GM21529 (cell line): ENCODE results near the gene EME2.
"Not testable (repeated sequence)": the region's sequence is repeated elsewhere in the genome, so short reads cannot be mapped to it uniquely, and the experiment has no call there.

Source experiments
- ATAC-seq: cut with Tn5 transposase; IDR thresholded peaks from one replicate; pipeline ENCODE4 v1.9.1; 2021; ENCODE audit not compliant: unreplicated experiment

The EME2 gene, protein sequence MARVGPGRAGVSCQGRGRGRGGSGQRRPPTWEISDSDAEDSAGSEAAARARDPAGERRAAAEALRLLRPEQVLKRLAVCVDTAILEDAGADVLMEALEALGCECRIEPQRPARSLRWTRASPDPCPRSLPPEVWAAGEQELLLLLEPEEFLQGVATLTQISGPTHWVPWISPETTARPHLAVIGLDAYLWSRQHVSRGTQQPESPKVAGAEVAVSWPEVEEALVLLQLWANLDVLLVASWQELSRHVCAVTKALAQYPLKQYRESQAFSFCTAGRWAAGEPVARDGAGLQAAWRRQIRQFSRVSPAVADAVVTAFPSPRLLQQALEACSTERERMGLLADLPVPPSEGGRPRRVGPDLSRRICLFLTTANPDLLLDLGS

DNA sequence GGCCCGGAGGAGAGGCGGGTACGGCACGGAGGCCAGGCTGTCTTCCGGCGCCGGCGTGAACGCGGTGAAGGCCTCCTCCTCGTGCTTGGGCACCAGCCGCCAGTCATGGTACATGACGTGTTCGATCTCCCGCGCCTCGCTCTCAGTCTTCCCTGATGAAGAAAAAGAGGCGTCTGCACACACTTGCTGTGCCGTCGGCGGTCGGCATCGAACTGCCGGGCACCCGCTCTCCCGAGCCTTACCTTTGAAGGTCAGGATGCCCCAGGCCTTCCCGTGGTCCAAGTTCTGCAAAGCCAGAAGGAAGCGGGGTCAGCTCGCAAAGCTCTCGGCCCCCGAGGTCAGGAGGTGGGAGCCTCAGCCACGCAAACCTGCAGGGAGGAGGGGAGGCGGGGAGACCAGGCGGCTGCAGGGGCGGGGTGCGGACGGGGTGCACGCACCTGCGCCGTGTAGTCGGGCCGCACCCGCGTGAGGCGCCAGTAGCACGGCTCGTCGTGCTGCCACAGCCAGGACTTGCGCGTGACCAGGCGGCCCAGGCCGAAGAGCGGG, at the start of gene EME2:
EME2 (plus strand) TSS at position 449 of the 546 bp plus-strand sequence. CDS start 418 bp downstream, outside the sequence.
- ATAC-seq = no peak

DNA sequence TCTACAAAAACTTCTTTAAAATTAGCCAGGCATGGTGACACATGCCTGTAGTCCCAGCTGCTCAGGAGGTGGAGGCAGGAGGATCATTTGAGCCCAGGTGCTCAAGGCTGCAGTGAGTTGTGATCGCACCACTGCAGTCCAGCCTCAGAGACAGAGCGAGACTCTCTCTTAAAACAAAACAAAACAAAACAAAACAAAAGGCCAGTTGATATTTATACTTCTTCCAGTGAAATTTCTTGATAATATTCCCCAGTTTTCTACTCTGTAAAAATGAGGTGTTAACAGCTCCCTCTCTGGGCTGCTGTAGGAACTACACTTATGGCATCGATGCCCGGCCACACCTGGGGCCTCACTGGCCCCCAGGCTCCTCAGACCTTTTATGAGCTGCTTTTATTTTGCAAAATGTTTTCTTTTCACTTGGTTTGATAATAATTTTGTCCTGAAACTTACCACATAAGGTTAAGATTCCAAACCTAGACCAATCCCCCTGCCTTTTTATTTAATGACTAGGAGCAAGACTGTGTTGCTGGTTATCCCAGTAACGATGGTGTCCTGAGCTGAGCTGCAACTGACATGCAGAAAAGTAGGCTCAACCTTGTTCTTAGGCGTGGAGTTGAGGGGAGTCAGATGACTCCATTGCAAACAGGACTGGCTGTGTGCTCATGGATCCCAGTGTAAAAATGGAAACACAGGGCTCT, 49.0 kb upstream of the EME2 start:
- no peak for ATAC-seq

DNA sequence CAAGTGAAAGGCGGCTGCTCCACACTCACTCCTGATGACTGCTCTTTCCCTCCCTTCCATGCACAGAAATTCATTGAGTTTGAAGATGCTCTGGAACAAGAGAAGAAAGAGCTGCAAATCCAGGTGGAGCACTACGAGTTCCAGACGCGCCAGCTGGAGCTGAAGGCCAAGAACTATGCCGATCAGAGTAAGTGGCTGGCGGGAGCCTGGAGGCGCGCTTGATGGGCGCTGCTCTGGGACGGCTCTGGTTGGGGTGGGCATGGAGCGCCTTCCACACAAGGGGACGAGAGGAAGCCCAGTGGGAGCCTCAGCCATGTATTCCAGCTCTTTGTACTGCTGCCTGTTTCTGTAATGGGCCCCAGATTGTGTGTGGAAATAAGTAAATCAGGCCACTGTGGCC, 48.1 kb upstream of the EME2 start:
- no peak for ATAC-seq

DNA sequence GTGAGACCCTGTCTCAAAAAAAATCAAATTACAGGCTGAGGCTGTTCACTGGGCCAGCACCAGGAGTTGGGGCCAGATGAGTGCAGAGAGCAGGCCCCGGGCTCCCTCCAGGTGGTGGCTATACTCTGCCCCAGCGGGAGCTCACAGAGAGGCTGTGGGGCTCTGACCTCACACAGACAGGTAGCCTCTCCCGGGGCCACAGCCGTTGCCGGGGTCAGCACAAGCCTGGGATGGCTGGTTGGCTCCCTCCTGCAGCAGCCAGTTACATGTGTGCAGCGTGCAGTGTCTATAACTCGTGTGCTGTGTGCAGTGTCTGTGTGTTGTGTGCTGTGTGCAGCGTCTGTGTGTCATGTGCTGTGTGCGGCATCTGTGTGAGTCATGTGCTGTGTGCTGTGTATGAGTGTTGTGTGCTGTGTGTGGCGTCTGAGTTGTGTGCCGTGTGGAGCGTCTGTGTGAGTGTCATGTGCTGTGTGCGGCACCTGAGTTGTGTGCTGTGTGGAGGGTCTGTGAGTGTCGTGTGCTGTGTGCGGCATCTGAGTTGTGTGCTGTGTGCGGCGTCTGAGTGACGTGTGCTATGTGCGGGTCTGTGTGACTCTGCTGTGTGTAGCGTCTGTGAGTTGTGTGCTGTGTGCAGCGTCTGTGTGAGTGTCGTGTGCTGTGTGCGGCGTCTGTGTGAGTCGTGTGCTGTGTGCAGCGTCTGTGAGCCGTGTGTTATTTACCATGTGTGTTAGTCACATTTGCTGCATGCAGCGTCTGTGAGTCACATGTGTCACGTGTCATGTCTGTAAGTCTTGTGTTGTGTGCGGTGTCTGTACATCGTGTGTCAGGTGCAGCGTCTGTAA, 45.7 kb upstream of the EME2 start:
- ATAC-seq = no peak

DNA sequence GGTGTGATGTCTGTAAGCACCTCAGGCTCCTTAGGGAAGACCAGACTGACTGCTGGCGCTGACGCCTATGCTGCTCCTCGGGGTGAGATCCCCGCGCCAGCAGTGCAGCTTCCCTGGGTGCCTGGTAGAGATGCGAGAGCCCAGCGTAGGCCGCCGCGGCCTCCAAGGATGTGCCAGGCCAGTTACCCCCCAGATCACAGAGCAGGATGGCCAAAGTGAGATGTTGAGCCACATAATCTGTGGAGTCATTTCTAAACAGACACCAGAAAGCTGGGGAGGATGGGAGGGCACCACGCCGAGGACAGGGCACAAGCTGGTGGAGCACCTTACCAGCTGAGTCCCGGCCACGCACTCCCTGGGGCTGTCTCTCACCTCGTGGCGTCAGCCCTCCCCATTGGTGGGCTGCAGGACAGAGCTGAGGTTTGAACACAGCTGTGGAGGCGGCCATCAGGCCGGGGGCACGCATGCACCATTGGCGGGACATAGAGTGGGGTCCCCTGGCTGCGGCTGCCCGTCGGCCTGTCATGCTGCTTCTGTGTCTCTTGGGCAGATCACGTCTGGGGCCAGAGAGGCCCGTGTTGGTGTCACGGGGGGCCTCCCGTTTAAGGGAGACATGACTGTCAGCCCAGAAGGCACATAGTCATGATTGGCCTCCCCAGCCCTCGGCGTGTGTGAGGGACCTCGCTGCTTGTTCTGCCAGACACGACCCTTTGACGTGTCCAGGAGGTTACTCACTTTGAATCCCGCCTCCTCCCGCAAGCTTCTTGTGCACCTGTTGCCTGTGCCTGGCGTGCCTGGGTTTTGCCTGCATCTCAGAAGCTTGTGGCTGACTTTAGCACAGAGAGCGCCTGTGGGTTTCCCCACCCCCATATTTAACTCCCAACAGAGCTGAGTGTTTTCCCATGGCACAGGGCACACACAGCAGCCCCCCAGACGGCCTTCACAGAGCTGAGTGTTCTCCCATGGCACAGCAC, 44.7 kb upstream of the EME2 start:
- no peak for ATAC-seq

DNA sequence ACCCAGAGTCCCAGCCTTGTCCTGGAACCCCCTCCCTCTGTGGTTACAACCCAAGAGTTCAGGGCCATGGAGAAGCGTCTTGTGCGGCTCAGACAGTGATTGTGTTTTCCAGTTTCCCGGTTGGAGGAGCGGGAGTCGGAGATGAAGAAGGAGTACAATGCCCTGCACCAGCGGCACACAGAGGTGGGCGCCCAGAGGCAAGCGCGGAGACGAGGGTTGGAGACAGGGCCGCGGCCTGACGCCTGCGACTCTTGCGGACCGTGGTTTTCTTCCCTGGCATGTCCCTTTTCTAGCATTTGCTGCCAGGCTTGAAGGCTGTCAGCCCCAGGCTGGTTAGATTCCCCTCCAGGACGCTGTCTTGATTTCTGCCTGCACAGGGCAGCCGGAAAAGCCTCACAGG, 43.6 kb upstream of the EME2 start:
- no peak for ATAC-seq

DNA sequence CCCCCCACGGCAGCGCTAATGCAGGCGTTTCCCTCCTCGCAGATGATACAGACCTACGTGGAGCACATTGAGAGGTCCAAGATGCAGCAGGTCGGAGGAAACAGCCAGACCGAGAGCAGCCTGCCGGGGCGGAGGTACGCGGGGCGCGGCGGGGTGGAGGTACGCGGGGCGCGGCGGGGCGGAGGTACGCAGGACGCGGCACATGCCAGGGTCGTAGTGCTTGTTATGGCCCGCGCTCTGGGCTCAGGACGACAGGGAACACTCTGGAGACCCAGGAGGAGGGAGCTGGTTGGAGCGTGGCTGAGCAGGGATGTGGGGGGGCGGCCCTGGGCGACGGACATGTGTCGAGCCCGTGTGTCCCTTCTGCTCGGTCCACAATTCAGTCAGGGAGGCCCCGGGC, 43.2 kb upstream of the EME2 start:
- ATAC-seq = no peak

DNA sequence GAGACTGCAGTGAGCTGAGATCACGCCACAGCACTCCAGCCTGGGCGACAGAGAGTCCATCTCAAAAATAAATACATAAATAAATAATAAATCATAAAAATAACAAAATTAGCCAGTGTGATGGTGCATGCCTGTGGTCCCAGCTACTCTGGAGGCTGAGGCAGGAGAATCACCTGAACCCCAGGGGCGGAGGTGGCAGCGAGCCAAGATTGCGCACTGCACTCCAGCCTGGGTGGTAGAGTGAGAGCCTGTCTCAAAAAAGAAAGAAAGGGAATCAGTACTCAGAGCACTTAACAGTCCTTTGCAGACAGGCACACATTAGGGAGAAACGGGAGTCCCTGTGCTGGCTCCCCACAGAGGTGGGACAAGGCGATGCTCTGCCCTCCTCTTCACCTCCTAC, 41.5 kb upstream of the EME2 start:
- no peak for ATAC-seq

DNA sequence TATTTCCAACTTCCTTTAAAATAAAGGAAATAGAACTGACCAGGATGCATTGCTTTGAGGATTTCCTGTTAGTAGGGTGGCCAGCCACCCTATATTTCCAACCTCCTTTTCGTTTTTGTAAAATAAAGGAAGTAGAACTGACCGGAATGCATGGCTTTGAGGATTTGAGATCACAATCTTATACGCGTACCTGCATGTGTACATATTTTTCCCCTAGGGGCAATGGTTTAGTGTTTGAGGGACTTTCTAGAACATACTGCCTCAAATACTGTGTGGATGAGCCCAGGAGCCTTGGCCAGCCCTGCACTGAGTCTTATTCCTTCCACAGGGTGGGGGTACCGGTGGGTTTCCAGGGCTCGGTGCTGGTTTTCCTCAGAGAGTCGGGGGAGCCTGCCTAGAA, 41.0 kb upstream of the EME2 start:
- ATAC-seq = no peak

DNA sequence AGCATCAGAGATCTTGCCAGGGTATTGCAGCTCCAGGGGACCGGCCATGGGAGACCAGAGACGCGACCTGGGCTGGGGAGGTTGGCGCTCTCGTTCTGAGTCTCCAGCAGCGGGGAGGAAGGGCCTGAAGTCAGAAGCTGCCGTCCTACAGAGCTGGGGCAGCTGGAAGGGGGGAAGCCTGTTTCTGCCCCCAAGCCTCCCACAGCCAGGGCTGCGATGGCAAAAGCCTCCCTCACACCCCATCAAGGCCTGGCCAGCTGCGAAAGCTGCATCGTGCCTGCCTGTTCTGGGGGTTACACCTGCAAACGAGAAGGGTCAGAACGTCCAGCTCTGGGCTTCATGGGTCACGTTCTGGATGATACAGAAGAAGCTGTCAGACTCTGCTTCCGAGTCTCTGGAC, 40.5 kb upstream of the EME2 start:
- ATAC-seq = no peak

DNA sequence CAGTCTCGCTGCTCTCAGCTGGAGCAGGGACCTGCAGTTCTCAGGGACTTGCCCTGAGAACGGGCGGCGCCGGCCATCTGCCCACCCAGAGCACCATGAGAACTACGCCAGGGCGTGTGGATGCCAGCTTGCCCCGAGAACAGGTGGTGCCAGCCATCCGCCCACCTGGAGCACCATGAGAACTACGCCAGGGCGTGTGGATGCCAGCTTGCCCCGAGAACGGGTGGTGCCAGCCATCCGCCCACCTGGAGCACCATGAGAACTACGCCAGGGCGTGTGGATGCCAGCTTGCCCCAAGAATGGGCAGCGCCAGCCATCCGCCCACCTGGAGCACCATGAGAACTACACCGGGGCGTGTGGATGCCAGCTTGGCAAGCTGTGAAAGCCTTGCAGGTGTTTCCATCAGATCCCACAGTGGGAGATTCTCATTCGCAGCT, 40.0 kb upstream of the EME2 start:
- not testable (repeated sequence) for ATAC-seq

DNA sequence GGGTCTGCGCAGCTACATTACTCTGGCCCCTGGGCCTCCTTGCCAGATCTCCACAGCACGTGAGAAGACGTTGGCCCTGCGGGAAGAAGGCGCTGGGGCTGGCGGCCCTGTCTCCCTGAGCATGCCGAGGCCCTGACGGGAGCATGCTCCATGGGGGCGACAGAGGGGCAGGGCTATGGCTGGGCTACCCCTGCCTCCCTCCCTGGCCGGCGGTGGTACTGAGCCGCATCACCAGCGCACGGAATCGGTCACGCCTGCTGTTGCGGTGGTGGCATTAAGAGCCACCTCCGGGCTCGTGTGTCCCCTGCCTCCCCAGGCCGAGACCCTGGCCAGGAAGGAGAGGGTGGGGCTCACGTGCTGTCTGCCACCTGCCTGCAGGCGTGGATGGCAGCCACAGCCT, 38.5 kb upstream of the EME2 start:
- ATAC-seq = no peak

DNA sequence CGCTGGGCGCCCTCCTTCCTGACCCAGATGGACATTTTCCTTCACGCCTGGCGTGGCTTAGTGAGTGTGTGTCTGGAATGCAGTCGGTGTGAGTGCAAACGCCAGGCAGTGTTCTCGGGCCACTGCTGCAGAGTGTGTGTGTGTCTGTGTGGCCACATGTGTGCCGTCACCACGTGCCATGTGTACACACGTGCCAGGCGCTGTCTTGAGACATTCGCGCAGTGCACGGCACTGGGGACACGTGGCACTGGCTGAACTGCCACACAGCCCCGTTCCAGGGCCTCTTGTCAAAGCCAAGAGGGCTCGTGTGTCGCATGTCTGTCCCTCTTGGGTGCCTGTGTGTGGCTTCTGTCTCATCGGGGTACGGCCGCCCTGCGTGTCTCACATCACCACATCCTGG, 37.8 kb upstream of the EME2 start:
- no peak for ATAC-seq

DNA sequence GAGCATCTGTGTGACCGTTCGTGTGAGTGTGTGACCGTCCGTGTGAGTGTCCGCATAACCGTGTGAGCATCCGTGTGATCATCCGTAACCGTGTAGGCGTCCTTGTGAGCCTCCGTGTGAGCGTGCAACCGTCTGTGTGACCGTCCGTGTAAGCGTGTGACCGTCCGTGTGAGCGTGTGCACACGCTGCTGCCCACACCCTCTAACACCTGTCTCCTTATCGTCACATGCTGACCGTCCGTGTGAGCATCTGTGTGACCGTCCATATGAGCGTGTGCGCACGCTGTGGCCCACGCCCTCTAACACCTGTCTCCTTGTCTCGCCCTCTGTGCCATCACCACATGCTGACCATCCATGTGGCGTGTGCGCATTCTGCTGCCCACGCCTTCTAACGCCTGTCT, 32.4 kb upstream of the EME2 start:
- no peak for ATAC-seq

DNA sequence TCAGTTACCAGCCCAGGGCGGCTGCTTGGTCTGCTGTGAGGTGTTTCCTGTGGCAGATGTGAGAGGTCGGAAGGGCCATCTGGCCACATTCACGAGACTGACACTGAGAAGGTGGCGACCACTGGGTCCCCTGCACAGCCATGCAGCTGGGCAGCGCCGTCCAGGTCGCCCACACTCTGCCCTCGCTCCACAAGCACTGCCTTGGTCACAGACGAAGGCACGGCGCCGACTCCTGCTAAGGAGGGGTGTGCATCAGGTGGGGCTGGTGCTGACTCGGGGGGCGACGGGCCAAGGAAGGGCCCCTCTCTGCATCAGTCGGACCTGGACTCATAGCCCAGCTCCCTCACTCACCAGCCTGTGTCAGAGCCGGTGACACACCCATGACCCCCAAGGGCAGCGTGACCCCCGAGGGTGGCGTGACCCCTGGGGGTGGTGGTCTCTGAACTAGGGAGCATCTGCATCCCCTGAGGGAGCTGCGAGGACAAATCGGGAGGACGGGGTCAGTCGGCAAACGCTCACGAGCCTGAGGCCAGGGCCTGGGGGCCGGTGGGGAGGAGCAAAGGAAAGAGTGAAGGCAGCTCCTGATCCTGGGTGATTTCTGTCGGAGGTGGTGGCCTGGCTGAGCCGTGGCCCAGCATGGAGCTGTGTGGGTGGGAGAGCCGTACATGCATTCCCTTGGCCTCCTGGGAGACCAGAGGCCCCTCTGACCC, 31.7 kb upstream of the EME2 start:
- ATAC-seq = no peak

DNA sequence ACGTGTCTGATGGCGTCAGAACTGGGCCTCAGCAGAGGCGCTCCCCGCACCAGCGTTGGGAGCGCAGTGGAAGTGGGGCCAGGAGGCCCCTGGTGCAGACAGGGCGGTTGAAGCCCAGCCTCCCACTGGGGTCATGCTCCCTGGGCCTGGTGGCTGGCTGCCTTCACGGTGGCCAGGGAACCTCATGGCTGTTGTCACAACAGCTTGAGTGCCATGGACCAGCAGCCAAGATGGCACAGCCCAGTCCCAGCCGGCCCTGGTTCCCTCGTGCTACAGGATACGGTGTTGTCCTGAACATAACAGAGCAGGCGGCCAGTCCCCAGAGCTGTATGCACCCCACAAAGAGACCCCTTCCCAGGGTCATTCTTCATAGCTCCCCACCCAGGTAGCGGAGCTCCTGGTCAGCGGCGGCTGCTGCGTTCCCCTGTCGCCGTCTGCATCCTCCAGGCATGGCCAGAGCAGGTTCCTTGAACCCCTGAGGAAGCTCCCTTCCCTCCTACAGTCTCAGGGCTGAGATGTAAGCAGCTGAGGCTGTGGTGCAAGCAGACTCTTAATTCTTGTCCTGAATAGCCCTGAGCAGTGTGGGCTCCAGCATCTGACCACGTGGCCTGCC, 31.0 kb upstream of the EME2 start:
- ATAC-seq = no peak

DNA sequence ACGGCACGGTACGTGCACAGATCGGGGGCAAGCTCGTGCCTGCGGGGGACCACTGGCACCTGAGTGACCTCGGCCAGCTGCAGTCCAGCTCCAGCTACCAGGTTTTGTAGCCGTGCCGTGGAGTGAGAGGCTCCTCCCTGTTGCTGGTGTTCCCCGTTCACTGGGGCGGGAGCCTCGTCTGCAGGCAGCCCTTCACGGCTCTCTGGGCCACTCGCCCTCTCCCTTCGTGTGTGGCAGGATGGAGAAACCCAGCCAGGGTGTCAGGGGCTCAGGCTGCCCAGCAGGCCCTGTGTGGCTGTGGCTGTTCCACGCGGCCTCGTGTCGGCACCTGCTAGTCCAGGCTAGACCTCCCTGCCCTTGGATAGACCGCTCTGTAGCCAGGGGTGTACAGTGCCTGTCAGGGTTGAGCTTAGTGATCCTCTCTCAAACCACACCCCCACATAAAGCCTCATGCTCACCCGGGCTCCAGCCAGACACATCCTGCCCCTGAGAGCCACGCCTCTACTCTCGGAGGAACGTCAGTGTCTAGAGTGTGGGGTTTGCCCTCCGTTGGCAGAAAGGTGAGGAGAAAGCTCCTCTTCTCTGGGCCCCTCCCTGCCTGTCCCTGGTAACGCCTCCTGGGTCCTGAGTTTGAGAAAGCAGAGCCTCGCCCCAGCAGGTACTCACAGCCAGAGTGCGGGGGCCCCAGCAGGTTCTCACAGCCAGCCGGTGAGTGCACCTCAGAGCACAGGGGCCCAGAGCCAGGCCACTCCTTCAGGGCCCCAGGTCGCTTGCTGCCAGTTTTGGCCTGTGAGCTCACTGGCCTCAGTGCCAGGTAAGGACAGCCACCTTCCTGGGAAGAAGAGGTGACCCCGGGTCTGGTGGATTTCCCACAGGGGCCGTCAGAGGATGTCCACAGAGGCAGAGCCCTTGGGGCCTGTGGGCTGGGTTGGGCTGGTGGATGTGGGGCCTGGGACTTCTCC, 29.0 kb upstream of the EME2 start:
- ATAC-seq = no peak

DNA sequence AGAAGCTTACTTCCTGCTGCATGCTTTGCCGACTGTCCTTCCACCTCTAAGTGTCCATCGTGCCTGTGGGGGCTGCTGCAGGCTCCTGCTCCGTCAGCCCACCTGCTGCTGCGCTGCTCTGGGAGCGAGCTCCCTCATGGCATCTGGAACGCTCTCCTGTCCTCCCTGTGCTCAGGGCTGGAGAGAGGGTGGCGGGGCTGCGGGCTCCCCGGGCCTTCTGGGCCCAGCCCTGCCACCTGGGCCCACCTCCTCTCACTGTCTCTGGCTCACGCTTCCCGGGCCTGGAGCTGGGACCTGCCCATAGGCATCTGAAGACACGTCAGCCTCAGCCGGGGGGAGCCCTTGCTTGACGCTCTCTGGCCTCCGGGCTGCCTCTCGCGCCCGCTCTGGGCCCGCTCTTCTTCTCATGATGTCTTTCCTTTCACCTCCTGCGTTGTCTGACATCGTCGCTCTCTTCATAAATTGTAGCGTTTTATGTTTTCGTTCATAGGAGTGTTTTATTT, 28.2 kb upstream of the EME2 start:
- ATAC-seq = no peak
